OCI-LY3 (cell line): ENCODE results near the gene EDN2.

Experiments
- H2AFZ ChIP-seq: fragments of 200-600, 300-600 bp; shearing (Covaris generic); 2 replicates; pipeline ENCODE4 v1.6.0; 2014; ENCODE audit warnings: antibody characterized with exemption, low read depth, low read length
- H3K27ac ChIP-seq: fragments of 200-600, 300-600 bp; sonication (generic); 2 replicates; pipeline ENCODE4 v1.5.1; 2014; ENCODE audit warnings: mild to moderate bottlenecking, low read length, moderate library complexity, mixed read lengths
- H3K27me3 ChIP-seq: fragments of 200-600, 300-600 bp; sonication (generic); 2 replicates; pipeline ENCODE4 v1.6.1; 2014; ENCODE audit warnings: low read depth, low read length, mixed read lengths
- H3K36me3 ChIP-seq: fragments of 200-600, 300-600 bp; sonication (generic); replicated peaks from 2 replicates; pipeline ENCODE3; 2014; ENCODE audit warnings: low read depth, low read length, mixed read lengths
- H3K4me1 ChIP-seq: fragments of 300-600, 200-600 bp; sonication (generic); 2 replicates; pipeline ENCODE4 v1.6.1; 2014; ENCODE audit warnings: low read length, mixed read lengths
- H3K4me2 ChIP-seq: fragments of 200-600, 300-600 bp; sonication (generic); 2 replicates; pipeline ENCODE4 v1.6.1; 2014; ENCODE audit warnings: low read length, mixed read lengths
- H3K4me3 ChIP-seq: fragments of 300-600, 200-600 bp; sonication (generic); 2 replicates; pipeline ENCODE4 v1.5.1; 2014; ENCODE audit warnings: antibody characterized with exemption, mild to moderate bottlenecking, low read length, moderate library complexity
- H3K79me2 ChIP-seq: fragments of 300-600, 200-600 bp; shearing (Covaris generic); 2 replicates; pipeline ENCODE4 v1.6.1; 2014; ENCODE audit warnings: mild to moderate bottlenecking, low read length, mixed read lengths
- H3K9ac ChIP-seq: fragments of 300-600, 200-600 bp; shearing (Covaris generic); 2 replicates; pipeline ENCODE4 v1.6.0; 2014; ENCODE audit warnings: mild to moderate bottlenecking, low read length, moderate library complexity
- H3K9me3 ChIP-seq: fragments of 200-600, 300-600 bp; shearing (Covaris generic); 2 replicates; pipeline ENCODE4 v1.6.1; 2014; ENCODE audit warnings: low read length, mixed read lengths; ENCODE audit not compliant: insufficient read depth
- H4K20me1 ChIP-seq: fragments of 200-600, 300-600 bp; sonication (generic); 2 replicates; pipeline ENCODE4 v1.6.1; 2016; ENCODE audit warnings: low read length, mixed read lengths; ENCODE audit not compliant: insufficient read depth
- CTCF ChIP-seq: fragments of 200-600, 300-600 bp; sonication (generic); IDR thresholded peaks from 2 replicates; pipeline ENCODE4 v1.5.1; 2014; ENCODE audit warnings: antibody characterized with exemption, low read length, low read depth
- EZH2phosphoT487 ChIP-seq: fragments of 200-600 bp; shearing (Covaris generic); IDR thresholded peaks from 2 replicates; pipeline ENCODE4 v1.6.1; 2018; ENCODE audit warnings: antibody characterized with exemption, mixed run types, low read depth

EDN2 gene

GRCh38 chr1:41436281-41437010 is 48.0 kb downstream of the EDN2 start:
- Histone ChIP-seq H3K4me3 (no peak overlapping the region), H3K27ac (no peak overlapping the region), H3K4me1 (no peaks in the 10 kb centered on the region), H3K36me3 (no peaks in the 10 kb centered on the region), H3K9me3 (no peaks in the 10 kb centered on the region), H3K4me2 (no peak overlapping the region), H3K79me2 (no peaks in the 10 kb centered on the region), H4K20me1 (no peaks in the 10 kb centered on the region), H3K27me3 (peaks cover 30% of the 10 kb centered on the region), H3K9ac (no peak overlapping the region), H2AFZ (no peak overlapping the region)
- TF ChIP-seq EZH2phosphoT487: no peak
- TF ChIP-seq CTCF: no peak

- Histone ChIP-seq H3K4me3 (no peak overlapping the region), H3K27me3 (peaks cover 30% of the 10 kb centered on the region), H3K4me2 (no peak overlapping the region), H4K20me1 (no peaks in the 10 kb centered on the region), H3K9me3 (no peaks in the 10 kb centered on the region), H3K27ac (no peak overlapping the region), H3K4me1 (no peaks in the 10 kb centered on the region), H3K36me3 (no peaks in the 10 kb centered on the region), H2AFZ (no peak overlapping the region), H3K79me2 (no peaks in the 10 kb centered on the region), H3K9ac (no peak overlapping the region)
- TF ChIP-seq EZH2phosphoT487 (no peak), CTCF (no peak)
These were observed 48.8 kb downstream of the EDN2 start for GRCh38 chr1:41435570-41436178.

- Histone ChIP-seq H3K4me3 (no peak overlapping the region), H3K27me3 (peaks cover 30% of the 10 kb centered on the region), H3K4me1 (no peaks in the 10 kb centered on the region), H2AFZ (no peak overlapping the region), H3K79me2 (no peaks in the 10 kb centered on the region), H3K36me3 (no peaks in the 10 kb centered on the region), H3K9ac (no peak overlapping the region), H4K20me1 (no peaks in the 10 kb centered on the region), H3K9me3 (no peaks in the 10 kb centered on the region), H3K4me2 (no peak overlapping the region), H3K27ac (no peak overlapping the region)
- TF ChIP-seq EZH2phosphoT487 (no peak), CTCF (no peak)
These were observed 49.6 kb downstream of the EDN2 start for GRCh38 chr1:41434748-41435449.

GRCh38 chr1:41434306-41434705 is 50.2 kb downstream of the EDN2 start:
- H3K9ac ChIP-seq: no peak overlapping the region
- no peak for TF ChIP-seq EZH2phosphoT487
- no peak for TF ChIP-seq CTCF
- H2AFZ ChIP-seq: no peak overlapping the region
- no peaks in the 10 kb centered on the region for H3K36me3 ChIP-seq
- H3K79me2 ChIP-seq: no peaks in the 10 kb centered on the region
- H3K4me2 ChIP-seq: no peak overlapping the region
- H3K4me3 ChIP-seq: no peak overlapping the region
- peaks cover 30% of the 10 kb centered on the region for H3K27me3 ChIP-seq
- no peaks in the 10 kb centered on the region for H3K9me3 ChIP-seq
- no peak overlapping the region for H3K27ac ChIP-seq
- no peaks in the 10 kb centered on the region for H3K4me1 ChIP-seq
- H4K20me1 ChIP-seq: no peaks in the 10 kb centered on the region
